H9 (cell line): ENCODE results near the gene RPL22. TPM values are rescaled to one million over a fixed set of nuclear protein-coding genes. Genes with fewer than 3 reads are reported as not detected.

Experiments
- DNase-seq: peaks from one replicate; pipeline ENCODE4 v3.0.0-alpha.2; 2017
- H2AFZ ChIP-seq: one replicate; pipeline ENCODE4 v1.6.1; 2013; ENCODE audit warnings: mild to moderate bottlenecking, low read length, control low read depth, moderate library complexity
- H2AK5ac ChIP-seq: 2 replicates; pipeline ENCODE4 v1.6.1; 2013; ENCODE audit warnings: low read length, control low read depth, mixed read lengths; ENCODE audit not compliant: insufficient read length
- H2BK120ac ChIP-seq: one replicate; pipeline ENCODE4 v1.6.1; 2013; ENCODE audit warnings: low read depth, mild to moderate bottlenecking, low read length, control low read depth, inconsistent platforms; ENCODE audit not compliant: poor library complexity, severe bottlenecking
- H2BK12ac ChIP-seq: 2 replicates; pipeline ENCODE4 v1.6.1; 2013; ENCODE audit warnings: low read length, control low read depth, mixed read lengths, low read depth; ENCODE audit not compliant: insufficient read length
- H2BK15ac ChIP-seq: 2 replicates; pipeline ENCODE4 v1.6.1; 2013; ENCODE audit warnings: low read depth, low read length, control low read depth
- H2BK20ac ChIP-seq: one replicate; pipeline ENCODE4 v1.6.1; 2013; ENCODE audit warnings: low read depth, mild to moderate bottlenecking, low read length, control low read depth, inconsistent platforms; ENCODE audit not compliant: poor library complexity, severe bottlenecking
- H2BK5ac ChIP-seq: 2 replicates; pipeline ENCODE4 v1.6.1; 2013; ENCODE audit warnings: low read length, control low read depth, mixed read lengths; ENCODE audit not compliant: insufficient read length
- H3K14ac ChIP-seq: 2 replicates; pipeline ENCODE4 v1.6.1; 2013; ENCODE audit warnings: low read length, control low read depth; ENCODE audit not compliant: insufficient read depth
- H3K18ac ChIP-seq: 2 replicates; pipeline ENCODE4 v1.6.1; 2013; ENCODE audit warnings: low read depth, mild to moderate bottlenecking, mixed read lengths, low read length, control low read depth; ENCODE audit not compliant: insufficient read length
- H3K23ac ChIP-seq: 2 replicates; pipeline ENCODE4 v1.6.1; 2013; ENCODE audit warnings: low read length, control low read depth, mixed read lengths, low read depth; ENCODE audit not compliant: insufficient read length
- H3K23me2 ChIP-seq: 2 replicates; pipeline ENCODE4 v1.6.1; 2013; ENCODE audit warnings: low read depth, mild to moderate bottlenecking, mixed read lengths, low read length, control low read depth; ENCODE audit not compliant: insufficient read length, poor library complexity, severe bottlenecking
- H3K27ac ChIP-seq: 2 replicates; pipeline ENCODE4 v1.5.1; 2013; ENCODE audit warnings: low read length, control low read depth, mixed read lengths, low read depth; ENCODE audit not compliant: insufficient read length
- H3K27me3 ChIP-seq: 2 replicates; pipeline ENCODE4 v1.6.1; 2013; ENCODE audit warnings: low read length, control low read depth, inconsistent platforms; ENCODE audit not compliant: insufficient read depth
- H3K4ac ChIP-seq: 2 replicates; pipeline ENCODE4 v1.6.1; 2013; ENCODE audit warnings: low read depth, mild to moderate bottlenecking, control low read depth, inconsistent platforms, low read length, moderate library complexity
- H3K4me1 ChIP-seq: 2 replicates; pipeline ENCODE4 v1.6.1; 2013; ENCODE audit warnings: low read length, control low read depth, inconsistent platforms; ENCODE audit not compliant: insufficient read depth
- H3K4me2 ChIP-seq: 2 replicates; pipeline ENCODE4 v1.6.1; 2013; ENCODE audit warnings: low read length, control low read depth, mixed read lengths; ENCODE audit not compliant: insufficient read length, insufficient read depth
- H3K56ac ChIP-seq: 2 replicates; pipeline ENCODE4 v1.6.1; 2013; ENCODE audit warnings: low read depth, mild to moderate bottlenecking, mixed read lengths, low read length, control low read depth; ENCODE audit not compliant: insufficient read length
- H3K79me1 ChIP-seq: 2 replicates; pipeline ENCODE4 v1.6.1; 2013; ENCODE audit warnings: low read depth, mild to moderate bottlenecking, moderate library complexity, low read length, control low read depth, inconsistent platforms; ENCODE audit not compliant: insufficient read depth, poor library complexity, severe bottlenecking
- H3K79me2 ChIP-seq: 2 replicates; pipeline ENCODE4 v1.6.1; 2013; ENCODE audit warnings: low read length, control low read depth, inconsistent platforms; ENCODE audit not compliant: insufficient read depth
- H3K9ac ChIP-seq: 2 replicates; pipeline ENCODE4 v1.6.1; 2013; ENCODE audit warnings: low read length, control low read depth, mixed read lengths; ENCODE audit not compliant: insufficient read length; ENCODE audit errors: extremely low read depth
- H3K9me3 ChIP-seq: one replicate; pipeline ENCODE4 v1.6.1; 2013; ENCODE audit warnings: low read depth, low read length, inconsistent platforms; ENCODE audit not compliant: control insufficient read depth
- H3T11ph ChIP-seq: one replicate; pipeline ENCODE4 v1.6.1; 2013; ENCODE audit warnings: mild to moderate bottlenecking, low read length, control low read depth, inconsistent platforms
- H4K20me1 ChIP-seq: one replicate; pipeline ENCODE4 v1.6.1; 2013; ENCODE audit not compliant: control insufficient read depth, insufficient read length, insufficient read depth
- H4K5ac ChIP-seq: 2 replicates; pipeline ENCODE4 v1.6.1; 2013; ENCODE audit warnings: low read depth, mild to moderate bottlenecking, mixed read lengths, low read length, control low read depth; ENCODE audit not compliant: insufficient read length
- H4K8ac ChIP-seq: replicated peaks from 2 replicates; pipeline ENCODE4 v1.6.1; 2013; ENCODE audit warnings: low read length, control low read depth, mixed read lengths, low read depth; ENCODE audit not compliant: insufficient read length
- H4K91ac ChIP-seq: 2 replicates; pipeline ENCODE4 v1.6.1; 2013; ENCODE audit warnings: low read depth, mild to moderate bottlenecking, moderate library complexity, mixed read lengths, low read length, control low read depth; ENCODE audit not compliant: insufficient read length
- H3K27ac Mint-ChIP-seq, 3 experiments: 2 replicates in 2 of 3; 3 replicates in 1 of 3; pipeline ENCODE4 v1.8.0; 2020 to 2021; ENCODE audit warnings: mixed read lengths in 3 of 3, mild to moderate bottlenecking in 1 of 3, moderate library complexity in 1 of 3
- H3K27me3 Mint-ChIP-seq: 2 replicates; pipeline ENCODE4 v1.8.0; 2021; ENCODE audit warnings: low read depth, mild to moderate bottlenecking, moderate library complexity, mixed read lengths
- H3K36me3 Mint-ChIP-seq, 3 experiments: 2 replicates in 2 of 3; 3 replicates in 1 of 3; pipeline ENCODE4 v1.8.0; 2020 to 2021; ENCODE audit warnings: low read depth in 3 of 3, mixed read lengths in 3 of 3; ENCODE audit not compliant: insufficient read depth in 1 of 3
- H3K4me1 Mint-ChIP-seq, 2 experiments: 2 replicates each; pipeline ENCODE4 v1.8.0; 2020; ENCODE audit warnings: mixed read lengths in 2 of 2
- H3K4me3 Mint-ChIP-seq, 2 experiments: 2 replicates in 1 of 2; 3 replicates in 1 of 2; pipeline ENCODE4 v1.8.0; 2020 to 2021; ENCODE audit warnings: mild to moderate bottlenecking in 2 of 2, mixed read lengths in 2 of 2, moderate library complexity in 1 of 2
- H3K9me3 Mint-ChIP-seq, 2 experiments: 2 replicates in 1 of 2; 3 replicates in 1 of 2; pipeline ENCODE4 v1.8.0; 2020; ENCODE audit warnings: mild to moderate bottlenecking in 2 of 2, mixed read lengths in 2 of 2, moderate library complexity in 1 of 2
- WGBS: extraction: QIAGEN DNeasy Blood & Tissue Kit; methylation state at CpG from one replicate; pipeline ENCODE4 v1.1.7; 2013; ENCODE audit warnings: missing lambda C conversion rate, low lambda C conversion rate, mixed read lengths; ENCODE audit not compliant: insufficient read length; ENCODE audit errors: extremely low coverage; 5-methylcytosine and 5-hydroxymethylcytosine counted together
- total RNA-seq: library from RNA; stranded (reverse); gene quantifications from 2 replicates; pipeline ENCODE4 v1.2.1, GENCODE V29; 2021
- TF ChIP-seq, protein P1 (sequence below): fragments of 200-600 bp; sonication (generic); conservative IDR thresholded peaks from 3 replicates; pipeline ENCODE4 v1.8.0; 2021; ENCODE audit warnings: antibody characterized with exemption, mild to moderate bottlenecking

RPL22 gene
- total RNA-seq, 1 experiment from 2014 or later: 582 TPM

DNA sequence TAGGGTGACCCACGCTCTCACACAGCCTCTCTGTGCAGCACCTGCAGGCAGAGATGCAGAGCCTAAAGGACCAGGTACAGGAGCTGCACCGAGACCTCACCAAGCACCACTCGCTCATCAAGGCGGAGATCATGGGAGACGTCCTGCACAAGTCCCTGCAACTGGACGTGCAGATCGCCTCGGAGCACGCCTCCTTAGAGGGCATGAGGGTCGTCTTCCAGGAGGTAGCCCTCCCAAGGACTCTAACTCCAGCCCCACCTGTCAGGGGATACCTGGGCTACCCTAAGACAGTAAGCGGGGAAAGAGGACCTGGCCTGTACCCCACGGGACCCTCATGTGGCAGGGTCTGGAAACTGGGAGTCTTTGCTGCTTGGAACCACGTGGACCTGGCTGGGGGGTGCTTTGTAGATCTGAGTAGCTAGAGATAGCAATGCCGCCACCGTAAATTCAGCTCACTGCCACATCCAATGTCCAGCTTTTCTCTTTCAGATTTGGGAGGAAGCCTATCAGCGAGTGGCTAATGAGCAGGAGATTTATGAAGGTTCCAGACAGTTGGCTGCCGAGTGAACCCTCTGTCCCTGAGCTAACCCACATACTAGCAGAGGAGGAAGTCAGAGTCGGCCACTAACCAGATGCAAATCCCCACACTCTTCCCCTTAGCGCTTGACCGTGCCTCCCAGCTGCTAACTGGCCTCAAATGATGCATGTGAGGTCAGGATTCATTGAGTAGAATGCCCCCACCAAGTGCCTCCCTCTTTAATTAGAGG lies 13.0 kb upstream of the RPL22 start:
- no CpG with 5 or more reads among the region's 20 CpGs for WGBS
- no peak overlapping the region for H3K23ac ChIP-seq
- H3K9me3 Mint-ChIP-seq: no peaks in the 10 kb centered on the region
- H3K36me3 Mint-ChIP-seq: peaks cover 0 to 8% (median 2%) of the 10 kb centered on the region in 3 experiments; a peak in 1 of 7 replicates
- H4K8ac ChIP-seq: no peak overlapping the region
- H3K9ac ChIP-seq: no peak overlapping the region
- H3K4me1 ChIP-seq: no peaks in the 10 kb centered on the region
- H4K91ac ChIP-seq: no peak overlapping the region
- H3K56ac ChIP-seq: no peak overlapping the region
- TF ChIP-seq, protein P1, sequence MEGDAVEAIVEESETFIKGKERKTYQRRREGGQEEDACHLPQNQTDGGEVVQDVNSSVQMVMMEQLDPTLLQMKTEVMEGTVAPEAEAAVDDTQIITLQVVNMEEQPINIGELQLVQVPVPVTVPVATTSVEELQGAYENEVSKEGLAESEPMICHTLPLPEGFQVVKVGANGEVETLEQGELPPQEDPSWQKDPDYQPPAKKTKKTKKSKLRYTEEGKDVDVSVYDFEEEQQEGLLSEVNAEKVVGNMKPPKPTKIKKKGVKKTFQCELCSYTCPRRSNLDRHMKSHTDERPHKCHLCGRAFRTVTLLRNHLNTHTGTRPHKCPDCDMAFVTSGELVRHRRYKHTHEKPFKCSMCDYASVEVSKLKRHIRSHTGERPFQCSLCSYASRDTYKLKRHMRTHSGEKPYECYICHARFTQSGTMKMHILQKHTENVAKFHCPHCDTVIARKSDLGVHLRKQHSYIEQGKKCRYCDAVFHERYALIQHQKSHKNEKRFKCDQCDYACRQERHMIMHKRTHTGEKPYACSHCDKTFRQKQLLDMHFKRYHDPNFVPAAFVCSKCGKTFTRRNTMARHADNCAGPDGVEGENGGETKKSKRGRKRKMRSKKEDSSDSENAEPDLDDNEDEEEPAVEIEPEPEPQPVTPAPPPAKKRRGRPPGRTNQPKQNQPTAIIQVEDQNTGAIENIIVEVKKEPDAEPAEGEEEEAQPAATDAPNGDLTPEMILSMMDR: no peak
- H3K4me3 Mint-ChIP-seq: no peak overlapping the region
- H3K4me1 Mint-ChIP-seq: peaks cover 5 to 18% of the 10 kb centered on the region in 2 experiments
- no peak overlapping the region for H3K27ac Mint-ChIP-seq
- no peak overlapping the region for H2BK15ac ChIP-seq
- no peak overlapping the region for H2AK5ac ChIP-seq
- H3K18ac ChIP-seq: no peak overlapping the region
- H2BK120ac ChIP-seq: no peak overlapping the region
- no peak for DNase-seq
- H3K27me3 ChIP-seq: no peaks in the 10 kb centered on the region; the same call in 1 of the 2 replicates
- no peak overlapping the region for H3K4ac ChIP-seq
- H3K4me2 ChIP-seq: no peak overlapping the region
- H3K79me2 ChIP-seq: no peaks in the 10 kb centered on the region
- H3K23me2 ChIP-seq: peaks cover 10% of the 10 kb centered on the region
- no peaks in the 10 kb centered on the region for H4K20me1 ChIP-seq
- no peak overlapping the region for H3K27ac ChIP-seq
- H4K5ac ChIP-seq: no peak overlapping the region
- no peak overlapping the region for H2BK5ac ChIP-seq
- no peak overlapping the region for H2BK12ac ChIP-seq
- H3K9me3 ChIP-seq: no peaks in the 10 kb centered on the region
- no peak overlapping the region for H2AFZ ChIP-seq
- H3K14ac ChIP-seq: no peak overlapping the region
- H3K79me1 ChIP-seq: no peaks in the 10 kb centered on the region
- no peak overlapping the region for H3T11ph ChIP-seq
- H3K27me3 Mint-ChIP-seq: peaks cover 37% of the 10 kb centered on the region
- H2BK20ac ChIP-seq: no peak overlapping the region
